HG03135 (cell line): Measurements from ENCODE around the gene TSPAN11.
"Not testable (repeated sequence)": the region's sequence is repeated elsewhere in the genome, so short reads cannot be mapped to it uniquely, and the experiment has no call there.

Experiments used
- ATAC-seq: cut with Tn5 transposase; IDR thresholded peaks from one replicate; pipeline ENCODE4 v1.9.1; 2021; ENCODE audit warnings: mild to moderate bottlenecking, moderate library complexity; ENCODE audit not compliant: unreplicated experiment

The TSPAN11 gene

GRCh38 chr12:31000751-31001150 is 74.2 kb downstream of the TSPAN11 start:
- ATAC-seq: no peak

DNA sequence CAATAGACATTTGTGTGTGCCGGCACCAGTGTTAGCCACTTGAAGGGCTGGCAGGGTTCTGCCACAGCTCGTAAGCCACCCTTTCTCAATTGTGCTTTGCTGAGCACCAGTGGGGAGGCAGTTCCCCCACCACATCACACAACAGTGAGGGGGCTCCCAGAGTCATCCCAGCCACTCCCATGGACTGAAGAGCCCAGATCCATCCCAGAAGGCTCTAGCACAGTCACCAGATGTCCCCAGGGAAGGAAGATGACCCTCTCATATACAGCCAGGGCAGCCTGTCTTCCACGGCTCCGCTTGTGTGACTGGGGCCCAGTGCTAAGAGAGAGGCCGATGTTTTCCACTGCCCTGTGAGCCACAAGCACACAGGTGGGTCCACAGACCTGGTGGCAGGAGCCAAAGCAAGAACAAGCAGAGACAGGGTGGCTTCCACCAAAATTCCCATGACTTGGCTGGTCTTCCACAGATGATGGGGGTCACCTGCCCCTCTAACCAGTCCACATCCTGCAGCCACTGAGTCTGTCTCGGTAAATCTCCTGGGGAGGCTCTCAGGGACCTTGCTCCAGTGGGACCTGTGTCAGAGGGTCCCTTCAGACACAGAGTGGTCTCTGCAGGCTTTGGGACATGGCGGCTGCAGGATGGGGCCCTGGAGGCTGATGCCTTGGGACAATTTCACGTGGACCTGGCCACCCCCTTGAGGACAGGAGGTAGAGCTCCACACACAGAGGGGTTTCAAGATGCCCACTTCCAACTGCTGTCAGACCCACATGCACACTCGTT is 75.2 kb downstream of the TSPAN11 start:
- ATAC-seq: no peak

GRCh38 chr12:31002361-31002725 is 75.8 kb downstream of the TSPAN11 start:
- ATAC-seq: no peak

DNA sequence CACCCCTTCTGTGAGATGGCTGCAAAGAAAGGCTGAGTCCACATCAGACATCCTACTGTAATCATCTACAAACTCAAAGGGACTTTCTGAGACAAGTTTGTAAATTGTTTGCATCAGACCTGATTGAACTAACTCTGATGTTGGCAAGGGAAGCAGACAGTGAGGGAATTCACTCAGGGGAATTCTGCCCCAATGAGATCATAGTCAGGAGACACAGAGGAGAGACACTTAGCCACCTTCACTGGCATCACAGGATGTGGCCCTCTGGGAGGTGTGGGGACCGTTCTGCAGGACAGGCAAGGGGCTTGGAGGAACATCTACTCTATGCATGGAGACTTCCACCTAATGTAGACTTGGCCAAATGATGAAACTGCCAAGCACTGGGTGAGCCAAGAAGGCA is 76.5 kb downstream of the TSPAN11 start:
- no peak for ATAC-seq

- ATAC-seq: no peak
Measured at GRCh38 chr12:31003861-31004640, 77.5 kb downstream of the TSPAN11 start.

DNA sequence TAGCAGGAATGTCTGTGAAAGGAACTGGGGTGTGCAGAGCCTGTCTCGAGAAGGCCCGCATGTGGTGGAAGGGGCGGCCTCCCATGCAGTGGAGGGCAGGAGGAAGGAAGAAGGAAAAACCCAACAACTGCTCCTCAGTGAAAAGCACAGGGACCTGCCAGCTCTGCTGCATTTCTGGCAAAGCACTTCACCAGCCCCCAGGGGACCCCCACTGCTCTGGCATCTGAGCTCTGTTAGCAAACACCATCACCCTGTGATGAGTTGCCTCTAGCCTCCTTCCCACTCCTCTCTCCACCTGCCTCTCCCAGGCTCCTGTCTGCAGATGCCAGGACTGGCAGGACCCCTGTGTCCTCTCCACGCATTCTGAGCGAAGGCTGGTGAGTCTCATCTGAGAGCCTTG is 78.1 kb downstream of the TSPAN11 start:
- ATAC-seq: no peak

- no peak for ATAC-seq
Measured at GRCh38 chr12:31005256-31005943, 78.9 kb downstream of the TSPAN11 start.

GRCh38 chr12:31005944-31006361 is 79.4 kb downstream of the TSPAN11 start:
- no peak for ATAC-seq

DNA sequence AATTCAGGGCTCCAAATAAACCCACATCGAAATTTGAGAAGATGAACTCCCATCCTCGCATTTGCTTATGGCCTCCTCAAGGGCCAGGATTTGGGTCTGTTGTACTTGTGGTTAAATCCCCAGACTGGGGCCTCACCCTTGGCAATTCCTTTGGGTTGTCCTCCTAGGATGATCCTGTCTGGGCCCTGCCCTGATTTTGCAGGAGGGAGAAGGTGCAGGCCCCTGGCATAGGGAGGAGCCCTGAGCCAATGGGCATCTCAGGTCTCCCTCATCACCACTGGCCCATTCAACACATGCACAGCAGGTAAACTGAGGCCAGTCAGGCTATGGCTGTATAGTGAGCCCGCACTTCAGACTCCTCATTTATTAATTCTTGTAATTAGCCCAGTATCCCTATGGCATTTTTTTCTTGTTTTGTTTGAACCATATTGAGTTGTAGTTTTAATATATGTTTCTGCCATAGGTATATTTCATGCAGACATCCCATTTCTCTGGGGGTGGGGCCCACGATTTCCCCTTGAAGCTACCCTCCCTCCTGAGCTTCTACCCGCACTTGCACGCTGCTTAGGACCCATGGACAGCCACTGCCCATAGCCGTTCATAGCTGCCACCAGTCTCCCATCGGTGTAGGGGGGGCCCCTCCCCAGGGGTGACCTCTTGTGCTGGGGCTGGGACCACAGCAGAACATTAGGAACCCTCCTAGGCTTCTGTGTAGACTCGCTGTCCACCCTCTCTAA is 80.0 kb downstream of the TSPAN11 start:
- ATAC-seq: no peak

- no peak for ATAC-seq
Measured at GRCh38 chr12:31007153-31007495, 80.6 kb downstream of the TSPAN11 start.

DNA sequence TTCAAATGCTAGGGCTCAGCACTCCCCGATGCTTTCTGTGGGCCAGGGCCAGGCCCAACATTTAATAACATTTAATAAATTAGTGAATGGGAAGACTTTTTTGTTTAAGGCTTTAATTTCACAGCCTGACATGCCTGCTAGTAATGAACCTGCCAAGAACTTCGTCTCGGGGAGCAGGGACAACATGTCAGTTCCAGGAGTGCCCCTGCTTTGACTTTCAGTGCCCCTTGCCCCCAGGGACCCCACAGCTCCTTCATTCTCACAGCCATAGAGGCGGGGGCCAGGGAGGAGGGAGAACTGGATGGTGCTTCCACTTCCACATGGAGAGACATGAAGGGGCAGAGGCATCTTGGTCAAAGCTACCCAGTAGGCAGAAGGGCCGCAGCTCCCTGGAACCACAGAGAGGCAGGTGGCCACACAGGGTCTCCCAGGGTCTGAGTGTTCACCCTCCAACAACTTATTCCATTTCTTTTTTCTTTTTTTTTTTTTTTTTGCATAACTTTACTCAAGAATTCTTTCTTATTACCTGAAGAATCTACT is 81.2 kb downstream of the TSPAN11 start:
- ATAC-seq: no peak

GRCh38 chr12:31008241-31008761 is 81.8 kb downstream of the TSPAN11 start:
- ATAC-seq: no peak

- no peak for ATAC-seq
Measured at GRCh38 chr12:31008961-31009840, 82.7 kb downstream of the TSPAN11 start.

DNA sequence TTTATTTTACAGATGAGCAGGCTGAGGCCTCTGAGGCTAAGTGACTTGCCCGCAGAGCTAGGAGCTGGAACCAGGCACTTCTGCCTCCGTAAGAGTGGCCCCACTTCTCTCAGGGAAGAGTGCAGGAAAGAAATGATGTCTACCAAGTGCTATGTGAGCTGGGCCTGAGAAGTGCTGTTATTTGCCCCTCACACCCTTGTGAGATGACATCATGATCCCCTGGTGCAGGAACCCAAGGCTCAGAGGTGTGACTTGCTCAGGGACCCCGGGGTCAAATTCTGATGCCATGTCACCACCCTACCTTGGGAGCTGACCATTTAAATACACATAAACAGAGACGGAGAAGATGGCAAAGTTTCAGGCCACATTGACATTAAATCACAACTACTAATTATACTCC is 83.4 kb downstream of the TSPAN11 start:
- no peak for ATAC-seq

DNA sequence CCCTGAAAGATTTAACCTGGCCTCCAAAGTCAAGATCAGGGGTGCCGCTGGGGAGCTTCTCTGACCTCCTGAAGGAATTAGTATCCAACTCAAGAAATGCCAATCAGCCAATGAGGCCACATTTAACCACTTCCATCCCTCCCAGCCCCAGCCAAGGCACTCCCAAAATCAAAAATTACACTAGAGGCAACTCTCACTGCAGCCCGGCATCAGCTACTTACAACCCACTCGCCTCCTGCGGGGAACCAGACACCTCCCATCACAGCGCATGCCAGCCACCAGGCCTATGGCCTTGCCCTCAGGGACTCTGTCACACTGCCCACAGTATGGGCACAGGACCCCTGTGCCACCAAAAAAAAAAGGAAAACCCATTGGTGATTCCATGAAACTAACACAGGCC is 84.8 kb downstream of the TSPAN11 start:
- ATAC-seq: no peak

DNA sequence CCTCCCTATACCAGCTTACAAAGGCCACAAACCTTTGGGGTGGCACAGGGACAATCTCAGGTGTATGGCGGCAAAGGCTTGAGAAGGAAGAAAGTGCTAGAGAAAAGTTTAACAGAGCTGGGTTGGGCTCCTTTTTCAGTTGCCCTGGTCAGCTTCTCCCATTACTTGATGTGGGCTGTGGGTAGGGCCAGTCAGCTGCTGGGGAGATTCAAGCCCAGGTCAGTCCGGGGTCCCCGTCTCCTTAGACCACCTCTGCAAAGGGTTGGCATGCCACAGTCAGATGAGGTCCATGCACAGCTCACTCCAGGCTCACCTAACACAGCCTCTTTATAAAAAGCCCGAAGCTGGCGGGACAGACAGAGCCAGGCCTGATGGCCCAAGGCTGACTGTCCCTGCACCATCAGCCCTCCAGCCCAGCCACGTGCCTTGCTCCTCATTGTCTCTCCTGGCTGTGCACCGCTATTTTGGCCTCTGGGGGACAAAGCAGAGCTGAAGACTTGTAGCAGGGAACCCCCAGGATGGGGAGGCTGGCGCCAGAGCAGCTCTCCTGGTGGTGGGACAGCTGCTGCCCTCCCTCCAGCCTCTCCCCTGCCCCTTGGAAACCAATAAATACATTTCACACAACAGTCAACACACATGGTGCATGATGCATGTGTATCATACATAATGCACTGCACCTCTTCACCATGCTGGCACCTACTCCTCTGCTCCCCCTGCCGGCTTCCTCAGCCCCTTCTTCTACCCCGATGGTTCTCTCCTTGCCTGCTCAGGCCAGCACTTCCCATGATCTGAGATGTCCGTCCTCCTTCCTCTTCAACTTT is 85.4 kb downstream of the TSPAN11 start:
- ATAC-seq: no peak

DNA sequence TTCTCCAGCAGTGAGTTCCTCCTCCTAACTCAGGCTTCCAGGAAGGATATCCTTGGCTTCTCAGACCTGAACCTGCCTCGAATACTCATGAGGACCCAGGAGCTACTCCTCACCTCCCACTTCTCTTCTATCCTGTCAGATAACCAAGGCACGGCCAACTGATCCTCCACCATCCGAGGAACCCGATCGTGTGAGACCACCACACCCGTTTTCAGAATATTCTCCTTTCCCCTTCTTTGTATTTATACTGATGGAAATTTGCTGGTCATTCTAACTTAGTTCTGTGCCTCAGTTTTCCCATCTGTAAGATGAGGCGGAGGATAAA is 86.0 kb downstream of the TSPAN11 start:
- not testable (repeated sequence) for ATAC-seq

- no peak for ATAC-seq
Measured at GRCh38 chr12:31015215-31015614, 88.7 kb downstream of the TSPAN11 start.

DNA sequence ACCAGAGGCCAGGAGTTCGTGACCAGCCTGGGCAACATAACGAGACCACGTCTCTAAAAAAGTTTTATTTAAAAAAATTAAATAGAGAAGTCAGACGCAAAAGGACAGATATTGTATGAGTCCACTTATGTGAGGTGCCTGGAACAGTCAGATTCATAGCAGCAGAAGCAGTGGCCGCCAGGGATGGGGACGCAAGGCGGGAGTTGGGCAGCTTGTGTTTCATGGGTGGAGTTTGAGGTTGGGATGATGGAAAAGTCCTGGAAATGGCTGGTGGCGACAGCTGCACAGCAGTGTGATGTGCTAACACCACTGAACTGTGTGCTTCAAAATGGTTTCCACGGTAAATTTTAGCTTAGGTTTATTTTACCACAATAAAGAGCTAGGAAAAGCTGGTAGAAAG is 89.5 kb downstream of the TSPAN11 start:
- no peak for ATAC-seq
